H9 (cell line): ENCODE data around the gene ITGA4. TPM values are rescaled to one million over a fixed set of nuclear protein-coding genes. Genes with fewer than 3 reads are reported as not detected.
"Not testable (repeated sequence)": the region's sequence is repeated elsewhere in the genome, so short reads cannot be mapped to it uniquely, and the experiment has no call there.

Experiments used
- DNase-seq: peaks from one replicate; pipeline ENCODE4 v3.0.0-alpha.2; 2017
- H2AFZ ChIP-seq: one replicate; pipeline ENCODE4 v1.6.1; 2013; ENCODE audit warnings: mild to moderate bottlenecking, low read length, control low read depth, moderate library complexity
- H2AK5ac ChIP-seq: 2 replicates; pipeline ENCODE4 v1.6.1; 2013; ENCODE audit warnings: low read length, control low read depth, mixed read lengths; ENCODE audit not compliant: insufficient read length
- H2BK120ac ChIP-seq: one replicate; pipeline ENCODE4 v1.6.1; 2013; ENCODE audit warnings: low read depth, mild to moderate bottlenecking, low read length, control low read depth, inconsistent platforms; ENCODE audit not compliant: poor library complexity, severe bottlenecking
- H2BK12ac ChIP-seq: 2 replicates; pipeline ENCODE4 v1.6.1; 2013; ENCODE audit warnings: low read length, control low read depth, mixed read lengths, low read depth; ENCODE audit not compliant: insufficient read length
- H2BK15ac ChIP-seq: 2 replicates; pipeline ENCODE4 v1.6.1; 2013; ENCODE audit warnings: low read depth, low read length, control low read depth
- H2BK20ac ChIP-seq: one replicate; pipeline ENCODE4 v1.6.1; 2013; ENCODE audit warnings: low read depth, mild to moderate bottlenecking, low read length, control low read depth, inconsistent platforms; ENCODE audit not compliant: poor library complexity, severe bottlenecking
- H2BK5ac ChIP-seq: 2 replicates; pipeline ENCODE4 v1.6.1; 2013; ENCODE audit warnings: low read length, control low read depth, mixed read lengths; ENCODE audit not compliant: insufficient read length
- H3K14ac ChIP-seq: 2 replicates; pipeline ENCODE4 v1.6.1; 2013; ENCODE audit warnings: low read length, control low read depth; ENCODE audit not compliant: insufficient read depth
- H3K18ac ChIP-seq: 2 replicates; pipeline ENCODE4 v1.6.1; 2013; ENCODE audit warnings: low read depth, mild to moderate bottlenecking, mixed read lengths, low read length, control low read depth; ENCODE audit not compliant: insufficient read length
- H3K23ac ChIP-seq: 2 replicates; pipeline ENCODE4 v1.6.1; 2013; ENCODE audit warnings: low read length, control low read depth, mixed read lengths, low read depth; ENCODE audit not compliant: insufficient read length
- H3K23me2 ChIP-seq: 2 replicates; pipeline ENCODE4 v1.6.1; 2013; ENCODE audit warnings: low read depth, mild to moderate bottlenecking, mixed read lengths, low read length, control low read depth; ENCODE audit not compliant: insufficient read length, poor library complexity, severe bottlenecking
- H3K27ac ChIP-seq: 2 replicates; pipeline ENCODE4 v1.5.1; 2013; ENCODE audit warnings: low read length, control low read depth, mixed read lengths, low read depth; ENCODE audit not compliant: insufficient read length
- H3K27me3 ChIP-seq: 2 replicates; pipeline ENCODE4 v1.6.1; 2013; ENCODE audit warnings: low read length, control low read depth, inconsistent platforms; ENCODE audit not compliant: insufficient read depth
- H3K4ac ChIP-seq: 2 replicates; pipeline ENCODE4 v1.6.1; 2013; ENCODE audit warnings: low read depth, mild to moderate bottlenecking, control low read depth, inconsistent platforms, low read length, moderate library complexity
- H3K4me1 ChIP-seq: 2 replicates; pipeline ENCODE4 v1.6.1; 2013; ENCODE audit warnings: low read length, control low read depth, inconsistent platforms; ENCODE audit not compliant: insufficient read depth
- H3K4me2 ChIP-seq: 2 replicates; pipeline ENCODE4 v1.6.1; 2013; ENCODE audit warnings: low read length, control low read depth, mixed read lengths; ENCODE audit not compliant: insufficient read length, insufficient read depth
- H3K56ac ChIP-seq: 2 replicates; pipeline ENCODE4 v1.6.1; 2013; ENCODE audit warnings: low read depth, mild to moderate bottlenecking, mixed read lengths, low read length, control low read depth; ENCODE audit not compliant: insufficient read length
- H3K79me1 ChIP-seq: 2 replicates; pipeline ENCODE4 v1.6.1; 2013; ENCODE audit warnings: low read depth, mild to moderate bottlenecking, moderate library complexity, low read length, control low read depth, inconsistent platforms; ENCODE audit not compliant: insufficient read depth, poor library complexity, severe bottlenecking
- H3K79me2 ChIP-seq: 2 replicates; pipeline ENCODE4 v1.6.1; 2013; ENCODE audit warnings: low read length, control low read depth, inconsistent platforms; ENCODE audit not compliant: insufficient read depth
- H3K9ac ChIP-seq: 2 replicates; pipeline ENCODE4 v1.6.1; 2013; ENCODE audit warnings: low read length, control low read depth, mixed read lengths; ENCODE audit not compliant: insufficient read length; ENCODE audit errors: extremely low read depth
- H3K9me3 ChIP-seq: one replicate; pipeline ENCODE4 v1.6.1; 2013; ENCODE audit warnings: low read depth, low read length, inconsistent platforms; ENCODE audit not compliant: control insufficient read depth
- H3T11ph ChIP-seq: one replicate; pipeline ENCODE4 v1.6.1; 2013; ENCODE audit warnings: mild to moderate bottlenecking, low read length, control low read depth, inconsistent platforms
- H4K20me1 ChIP-seq: one replicate; pipeline ENCODE4 v1.6.1; 2013; ENCODE audit not compliant: control insufficient read depth, insufficient read length, insufficient read depth
- H4K5ac ChIP-seq: 2 replicates; pipeline ENCODE4 v1.6.1; 2013; ENCODE audit warnings: low read depth, mild to moderate bottlenecking, mixed read lengths, low read length, control low read depth; ENCODE audit not compliant: insufficient read length
- H4K8ac ChIP-seq: replicated peaks from 2 replicates; pipeline ENCODE4 v1.6.1; 2013; ENCODE audit warnings: low read length, control low read depth, mixed read lengths, low read depth; ENCODE audit not compliant: insufficient read length
- H4K91ac ChIP-seq: 2 replicates; pipeline ENCODE4 v1.6.1; 2013; ENCODE audit warnings: low read depth, mild to moderate bottlenecking, moderate library complexity, mixed read lengths, low read length, control low read depth; ENCODE audit not compliant: insufficient read length
- H3K27ac Mint-ChIP-seq, 3 experiments: 2 replicates in 2 of 3; 3 replicates in 1 of 3; pipeline ENCODE4 v1.8.0; 2020 to 2021; ENCODE audit warnings: mixed read lengths in 3 of 3, mild to moderate bottlenecking in 1 of 3, moderate library complexity in 1 of 3
- H3K27me3 Mint-ChIP-seq: 2 replicates; pipeline ENCODE4 v1.8.0; 2021; ENCODE audit warnings: low read depth, mild to moderate bottlenecking, moderate library complexity, mixed read lengths
- H3K36me3 Mint-ChIP-seq, 3 experiments: 2 replicates in 2 of 3; 3 replicates in 1 of 3; pipeline ENCODE4 v1.8.0; 2020 to 2021; ENCODE audit warnings: low read depth in 3 of 3, mixed read lengths in 3 of 3; ENCODE audit not compliant: insufficient read depth in 1 of 3
- H3K4me1 Mint-ChIP-seq, 2 experiments: 2 replicates each; pipeline ENCODE4 v1.8.0; 2020; ENCODE audit warnings: mixed read lengths in 2 of 2
- H3K4me3 Mint-ChIP-seq, 2 experiments: 2 replicates in 1 of 2; 3 replicates in 1 of 2; pipeline ENCODE4 v1.8.0; 2020 to 2021; ENCODE audit warnings: mild to moderate bottlenecking in 2 of 2, mixed read lengths in 2 of 2, moderate library complexity in 1 of 2
- H3K9me3 Mint-ChIP-seq, 2 experiments: 2 replicates in 1 of 2; 3 replicates in 1 of 2; pipeline ENCODE4 v1.8.0; 2020; ENCODE audit warnings: mild to moderate bottlenecking in 2 of 2, mixed read lengths in 2 of 2, moderate library complexity in 1 of 2
- WGBS: extraction: QIAGEN DNeasy Blood & Tissue Kit; methylation state at CpG from one replicate; pipeline ENCODE4 v1.1.7; 2013; ENCODE audit warnings: missing lambda C conversion rate, low lambda C conversion rate, mixed read lengths; ENCODE audit not compliant: insufficient read length; ENCODE audit errors: extremely low coverage; 5-methylcytosine and 5-hydroxymethylcytosine counted together
- total RNA-seq: library from RNA; stranded (reverse); gene quantifications from 2 replicates; pipeline ENCODE4 v1.2.1, GENCODE V29; 2021
- TF ChIP-seq, protein P1 (sequence below): fragments of 200-600 bp; sonication (generic); conservative IDR thresholded peaks from 3 replicates; pipeline ENCODE4 v1.8.0; 2021; ENCODE audit warnings: antibody characterized with exemption, mild to moderate bottlenecking

Gene ITGA4
- total RNA-seq, 1 experiment from 2014 or later = 1.3 TPM

GRCh38 chr2:181446985-181447384 lies 10.2 kb upstream of the ITGA4 start:
- Histone ChIP-seq H3K18ac (no peak overlapping the region), H4K91ac (no peak overlapping the region), H4K20me1 (no peaks in the 10 kb centered on the region), H3T11ph (no peak overlapping the region), H3K79me2 (no peaks in the 10 kb centered on the region), H4K5ac (no peak overlapping the region), H3K23ac (no peak overlapping the region), H3K4ac (no peak overlapping the region), H3K9me3 (no peaks in the 10 kb centered on the region), H3K4me1 (no peaks in the 10 kb centered on the region), H2AK5ac (no peak overlapping the region), H3K14ac (no peak overlapping the region), H3K27ac (no peak overlapping the region), H4K8ac (no peak overlapping the region), H2BK12ac (no peak overlapping the region), H3K79me1 (no peaks in the 10 kb centered on the region), H3K4me2 (no peak overlapping the region), H2BK20ac (no peak overlapping the region), H2BK120ac (no peak overlapping the region), H3K27me3 (no peaks in the 10 kb centered on the region), H3K9ac (no peak overlapping the region), H3K56ac (no peak overlapping the region), H2BK5ac (no peak overlapping the region), H3K23me2 (no peaks in the 10 kb centered on the region), H2BK15ac (no peak overlapping the region), H2AFZ (no peak overlapping the region)
- H3K4me3 Mint-ChIP-seq = no peak overlapping the region
- no peaks in the 10 kb centered on the region for H3K4me1 Mint-ChIP-seq
- no peaks in the 10 kb centered on the region for H3K36me3 Mint-ChIP-seq
- WGBS = no CpG with 5 or more reads among the region's 4 CpGs
- H3K27ac Mint-ChIP-seq = no peak overlapping the region
- peaks cover 2 to 3% of the 10 kb centered on the region in 2 experiments; a peak in 2 of 5 replicates for H3K9me3 Mint-ChIP-seq
- no peak for DNase-seq
- H3K27me3 Mint-ChIP-seq = no peaks in the 10 kb centered on the region
- TF ChIP-seq, protein P1, sequence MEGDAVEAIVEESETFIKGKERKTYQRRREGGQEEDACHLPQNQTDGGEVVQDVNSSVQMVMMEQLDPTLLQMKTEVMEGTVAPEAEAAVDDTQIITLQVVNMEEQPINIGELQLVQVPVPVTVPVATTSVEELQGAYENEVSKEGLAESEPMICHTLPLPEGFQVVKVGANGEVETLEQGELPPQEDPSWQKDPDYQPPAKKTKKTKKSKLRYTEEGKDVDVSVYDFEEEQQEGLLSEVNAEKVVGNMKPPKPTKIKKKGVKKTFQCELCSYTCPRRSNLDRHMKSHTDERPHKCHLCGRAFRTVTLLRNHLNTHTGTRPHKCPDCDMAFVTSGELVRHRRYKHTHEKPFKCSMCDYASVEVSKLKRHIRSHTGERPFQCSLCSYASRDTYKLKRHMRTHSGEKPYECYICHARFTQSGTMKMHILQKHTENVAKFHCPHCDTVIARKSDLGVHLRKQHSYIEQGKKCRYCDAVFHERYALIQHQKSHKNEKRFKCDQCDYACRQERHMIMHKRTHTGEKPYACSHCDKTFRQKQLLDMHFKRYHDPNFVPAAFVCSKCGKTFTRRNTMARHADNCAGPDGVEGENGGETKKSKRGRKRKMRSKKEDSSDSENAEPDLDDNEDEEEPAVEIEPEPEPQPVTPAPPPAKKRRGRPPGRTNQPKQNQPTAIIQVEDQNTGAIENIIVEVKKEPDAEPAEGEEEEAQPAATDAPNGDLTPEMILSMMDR = no peak

- H4K91ac ChIP-seq, H2AK5ac ChIP-seq, H3K4me2 ChIP-seq, H3K9me3 ChIP-seq, H3K23ac ChIP-seq, H3K56ac ChIP-seq, H4K8ac ChIP-seq, H3K4me1 Mint-ChIP-seq, H4K5ac ChIP-seq, H3K9me3 Mint-ChIP-seq, H3T11ph ChIP-seq, H2BK12ac ChIP-seq, H3K4me3 Mint-ChIP-seq, H3K27ac Mint-ChIP-seq, H2BK20ac ChIP-seq, H3K79me1 ChIP-seq, H2BK120ac ChIP-seq, H3K36me3 Mint-ChIP-seq, H3K9ac ChIP-seq, H2AFZ ChIP-seq, H3K27me3 ChIP-seq, H4K20me1 ChIP-seq, H3K23me2 ChIP-seq, DNase-seq, H3K4ac ChIP-seq, H3K18ac ChIP-seq, H3K79me2 ChIP-seq, H2BK15ac ChIP-seq, H3K14ac ChIP-seq, H2BK5ac ChIP-seq, H3K27me3 Mint-ChIP-seq, H3K27ac ChIP-seq, H3K4me1 ChIP-seq: not testable (repeated sequence)
Observed at GRCh38 chr2:181449278-181449677, 7.9 kb upstream of the ITGA4 start.
